ENCODE results near the gene PTPRN2. TPM values are rescaled to one million over a fixed set of nuclear protein-coding genes. Genes with fewer than 3 reads are reported as not detected.

PTPRN2 gene
- total RNA-seq, 1 donor from 2014 or later = 11.4 TPM

DNA sequence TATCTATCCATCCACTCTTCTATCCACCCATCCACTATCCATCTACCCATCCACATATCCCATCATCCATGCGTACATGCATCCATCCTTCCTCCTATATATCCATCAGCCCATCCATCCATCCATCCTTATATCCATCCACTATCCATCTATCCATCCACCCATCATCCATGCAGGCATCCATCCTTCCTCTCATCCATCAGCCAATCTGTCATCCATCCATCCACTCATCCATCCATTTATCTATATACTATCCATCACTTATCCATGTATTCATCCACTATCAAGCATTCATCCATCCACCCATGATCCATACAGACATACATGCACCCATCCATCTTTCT lies 765.0 kb downstream of the PTPRN2 start:
- H3K27ac Mint-ChIP-seq = no peak overlapping the region
- TF ChIP-seq, protein P1, sequence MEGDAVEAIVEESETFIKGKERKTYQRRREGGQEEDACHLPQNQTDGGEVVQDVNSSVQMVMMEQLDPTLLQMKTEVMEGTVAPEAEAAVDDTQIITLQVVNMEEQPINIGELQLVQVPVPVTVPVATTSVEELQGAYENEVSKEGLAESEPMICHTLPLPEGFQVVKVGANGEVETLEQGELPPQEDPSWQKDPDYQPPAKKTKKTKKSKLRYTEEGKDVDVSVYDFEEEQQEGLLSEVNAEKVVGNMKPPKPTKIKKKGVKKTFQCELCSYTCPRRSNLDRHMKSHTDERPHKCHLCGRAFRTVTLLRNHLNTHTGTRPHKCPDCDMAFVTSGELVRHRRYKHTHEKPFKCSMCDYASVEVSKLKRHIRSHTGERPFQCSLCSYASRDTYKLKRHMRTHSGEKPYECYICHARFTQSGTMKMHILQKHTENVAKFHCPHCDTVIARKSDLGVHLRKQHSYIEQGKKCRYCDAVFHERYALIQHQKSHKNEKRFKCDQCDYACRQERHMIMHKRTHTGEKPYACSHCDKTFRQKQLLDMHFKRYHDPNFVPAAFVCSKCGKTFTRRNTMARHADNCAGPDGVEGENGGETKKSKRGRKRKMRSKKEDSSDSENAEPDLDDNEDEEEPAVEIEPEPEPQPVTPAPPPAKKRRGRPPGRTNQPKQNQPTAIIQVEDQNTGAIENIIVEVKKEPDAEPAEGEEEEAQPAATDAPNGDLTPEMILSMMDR (IDR thresholded peaks at IDR 0.05; ENCODE audit: unreplicated experiment) = no peak
- H3K27me3 Mint-ChIP-seq = peaks cover 3% of the 10 kb centered on the region
- DNase-seq (ENCODE audit: low spot score, unreplicated experiment) = no peak
- H3K36me3 Mint-ChIP-seq (ENCODE audit: insufficient read depth) = no peaks in the 10 kb centered on the region
- H3K4me1 Mint-ChIP-seq (ENCODE audit: low read depth) = no peaks in the 10 kb centered on the region
- H3K4me3 Mint-ChIP-seq (ENCODE audit: low read depth) = no peak overlapping the region
- H3K9me3 Mint-ChIP-seq (ENCODE audit: low read depth) = no peaks in the 10 kb centered on the region

DNA sequence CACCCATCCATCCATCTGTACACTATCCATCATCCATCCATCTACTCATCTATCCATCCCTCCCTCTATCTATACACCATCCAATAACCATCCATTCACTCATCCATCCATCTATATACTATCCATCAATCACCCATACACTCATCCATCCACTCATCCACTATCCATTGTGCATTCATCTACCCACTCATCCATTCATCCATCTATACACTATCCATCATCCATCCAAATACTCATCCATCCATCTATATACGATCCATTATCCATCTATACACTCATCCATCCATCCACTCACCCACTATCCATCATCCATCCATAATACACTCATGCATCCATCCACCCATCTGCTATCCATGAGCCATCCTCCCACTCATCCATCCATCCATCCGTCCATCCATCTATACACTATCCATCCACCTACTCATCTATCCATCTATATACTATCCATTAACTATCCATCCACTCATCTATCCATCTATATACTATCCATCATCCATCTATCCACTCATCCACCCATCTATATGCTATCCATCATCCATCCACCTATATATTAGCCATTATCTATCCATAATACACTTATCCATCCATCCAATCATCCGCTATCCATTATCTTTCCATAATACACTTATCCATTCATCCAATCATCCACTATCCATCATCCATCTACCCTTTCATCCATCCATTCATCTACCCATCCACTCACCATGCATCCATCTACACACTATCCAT lies 765.5 kb downstream of the PTPRN2 start:
- Mint-ChIP-seq H3K9me3 (ENCODE audit: low read depth) (no peaks in the 10 kb centered on the region), H3K4me3 (ENCODE audit: low read depth) (no peak overlapping the region), H3K36me3 (ENCODE audit: insufficient read depth) (no peaks in the 10 kb centered on the region), H3K4me1 (ENCODE audit: low read depth) (no peaks in the 10 kb centered on the region), H3K27me3 (peaks cover 3% of the 10 kb centered on the region), H3K27ac (no peak overlapping the region)
- no peak for DNase-seq (ENCODE audit: low spot score, unreplicated experiment)
- TF ChIP-seq, protein P1 (IDR thresholded peaks at IDR 0.05; ENCODE audit: unreplicated experiment) = no peak

DNA sequence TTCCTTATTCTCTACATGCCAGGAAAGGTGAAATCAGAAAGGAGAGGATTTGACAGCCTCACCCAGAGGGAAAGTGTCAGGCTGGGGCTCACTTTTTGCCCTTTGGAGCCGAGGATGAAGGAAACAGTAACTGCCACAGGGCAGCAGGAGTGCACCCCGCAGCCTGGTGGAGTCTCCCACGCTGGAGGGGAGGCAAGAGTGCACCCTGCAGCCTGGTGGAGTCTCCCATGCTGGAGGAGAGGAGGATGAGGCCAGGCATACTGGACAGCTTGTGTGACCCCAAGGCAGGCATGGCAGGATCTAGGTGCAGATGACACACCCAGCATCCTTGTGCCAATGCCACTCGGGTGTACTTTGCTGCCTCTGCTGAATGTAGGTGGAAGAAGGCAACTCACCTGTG lies 766.8 kb downstream of the PTPRN2 start:
- H3K27me3 Mint-ChIP-seq = peaks cover 3% of the 10 kb centered on the region
- H3K4me1 Mint-ChIP-seq (ENCODE audit: low read depth) = no peaks in the 10 kb centered on the region
- H3K9me3 Mint-ChIP-seq (ENCODE audit: low read depth) = no peaks in the 10 kb centered on the region
- no peaks in the 10 kb centered on the region for H3K36me3 Mint-ChIP-seq (ENCODE audit: insufficient read depth)
- TF ChIP-seq, protein P1 (IDR thresholded peaks at IDR 0.05; ENCODE audit: unreplicated experiment) = no peak
- H3K4me3 Mint-ChIP-seq (ENCODE audit: low read depth) = no peak overlapping the region
- DNase-seq (ENCODE audit: low spot score, unreplicated experiment) = no peak
- H3K27ac Mint-ChIP-seq = no peak overlapping the region

DNA sequence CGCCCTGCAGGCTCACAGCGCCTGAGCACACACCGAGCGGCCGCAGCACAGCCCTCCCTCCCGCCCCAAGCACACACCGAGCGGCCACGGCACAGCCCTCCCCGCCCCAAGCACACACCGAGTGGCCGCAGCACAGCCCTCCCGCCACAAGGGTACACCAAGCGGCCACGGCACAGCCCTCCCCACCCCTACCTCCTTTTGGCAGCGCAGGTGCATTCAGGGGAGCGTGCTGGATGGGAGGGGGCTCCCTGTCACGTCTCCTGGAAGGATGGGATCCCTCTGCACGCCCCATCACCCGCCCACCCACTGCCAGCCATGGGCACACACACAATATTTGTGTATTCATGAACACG lies 768.2 kb downstream of the PTPRN2 start:
- Mint-ChIP-seq H3K4me1 (ENCODE audit: low read depth) (no peaks in the 10 kb centered on the region), H3K27ac (no peak overlapping the region)
- no peak for DNase-seq (ENCODE audit: low spot score, unreplicated experiment)

DNA sequence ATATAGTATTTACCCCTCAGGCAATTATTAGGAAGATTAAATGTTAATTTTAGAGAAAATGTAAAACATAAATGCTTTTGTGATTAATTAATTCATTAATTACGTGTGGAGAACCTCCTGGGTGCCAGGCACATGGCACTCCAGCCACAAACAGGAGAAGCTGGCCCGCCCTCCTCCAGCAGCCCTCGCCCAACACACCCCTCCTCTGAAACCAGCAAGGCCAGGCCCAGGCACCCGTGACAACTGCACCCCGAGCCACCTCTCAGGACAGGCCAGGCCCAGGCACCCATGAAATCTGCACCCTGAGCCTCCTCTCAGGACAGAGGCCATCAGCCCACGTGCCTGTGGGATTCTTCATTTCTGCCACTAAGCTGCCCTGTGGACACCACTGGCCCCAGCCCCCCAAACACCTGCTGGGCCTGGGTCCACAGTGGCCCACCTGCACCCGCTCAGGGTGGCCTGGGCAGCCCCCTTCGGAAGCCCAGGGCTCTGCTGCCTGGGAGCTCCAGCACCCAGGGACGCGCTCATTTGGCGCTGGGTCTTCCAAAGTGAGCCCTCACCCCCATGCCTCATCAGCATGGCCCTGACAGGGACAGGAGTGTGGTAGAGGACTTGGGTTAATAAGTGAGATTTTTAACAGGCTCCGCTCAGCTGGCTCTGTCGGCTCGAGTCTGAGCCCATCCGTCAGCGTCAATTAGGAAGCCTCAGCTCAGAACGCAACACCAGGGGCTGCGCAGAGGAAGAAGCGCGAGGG lies 768.7 kb downstream of the PTPRN2 start:
- Mint-ChIP-seq H3K9me3 (ENCODE audit: low read depth) (no peaks in the 10 kb centered on the region), H3K27ac (no peak overlapping the region), H3K4me3 (ENCODE audit: low read depth) (no peak overlapping the region), H3K36me3 (ENCODE audit: insufficient read depth) (no peaks in the 10 kb centered on the region), H3K27me3 (no peaks in the 10 kb centered on the region), H3K4me1 (ENCODE audit: low read depth) (no peaks in the 10 kb centered on the region)
- TF ChIP-seq, protein P1 (IDR thresholded peaks at IDR 0.05; ENCODE audit: unreplicated experiment) = no peak
- no peak for DNase-seq (ENCODE audit: low spot score, unreplicated experiment)

More for the DNA sequence above, 768.2 kb downstream of the PTPRN2 start:
- no peaks in the 10 kb centered on the region for H3K36me3 Mint-ChIP-seq (ENCODE audit: insufficient read depth)
- H3K4me3 Mint-ChIP-seq (ENCODE audit: low read depth) = no peak overlapping the region
- TF ChIP-seq, protein P1 (IDR thresholded peaks at IDR 0.05; ENCODE audit: unreplicated experiment) = no peak
- no peaks in the 10 kb centered on the region for H3K27me3 Mint-ChIP-seq
- no peaks in the 10 kb centered on the region for H3K9me3 Mint-ChIP-seq (ENCODE audit: low read depth)
